ENCODE data around the gene CELA2B. TPM values are rescaled to one million over a fixed set of nuclear protein-coding genes. Genes with fewer than 3 reads are reported as not detected.

Gene CELA2B
- total RNA-seq, 1 donor from 2014 or later = not detected

DNA sequence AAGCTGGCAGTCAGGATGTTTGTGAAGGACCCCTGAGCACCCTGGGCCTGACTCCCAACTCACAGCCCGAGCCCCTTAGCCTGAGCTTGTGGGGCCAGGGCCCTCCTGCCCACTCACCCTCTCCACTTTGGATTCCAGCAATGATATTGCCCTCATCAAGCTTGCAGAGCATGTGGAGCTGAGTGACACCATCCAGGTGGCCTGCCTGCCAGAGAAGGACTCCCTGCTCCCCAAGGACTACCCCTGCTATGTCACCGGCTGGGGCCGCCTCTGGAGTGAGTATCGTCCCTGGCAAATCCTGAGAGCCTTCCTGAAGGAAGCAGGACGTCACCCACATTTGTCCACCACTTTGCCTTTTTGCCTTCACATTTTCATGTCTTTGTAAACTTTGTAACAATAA lies 32.6 kb upstream of the CELA2B start:
- Histone ChIP-seq H3K4me3 (no peak overlapping the region), H3K36me3 (no peaks in the 10 kb centered on the region), H3K27me3 (no peaks in the 10 kb centered on the region), H3K9me3 (no peaks in the 10 kb centered on the region), H3K4me1 (no peaks in the 10 kb centered on the region), H3K27ac (no peak overlapping the region)
- TF ChIP-seq, protein P1, sequence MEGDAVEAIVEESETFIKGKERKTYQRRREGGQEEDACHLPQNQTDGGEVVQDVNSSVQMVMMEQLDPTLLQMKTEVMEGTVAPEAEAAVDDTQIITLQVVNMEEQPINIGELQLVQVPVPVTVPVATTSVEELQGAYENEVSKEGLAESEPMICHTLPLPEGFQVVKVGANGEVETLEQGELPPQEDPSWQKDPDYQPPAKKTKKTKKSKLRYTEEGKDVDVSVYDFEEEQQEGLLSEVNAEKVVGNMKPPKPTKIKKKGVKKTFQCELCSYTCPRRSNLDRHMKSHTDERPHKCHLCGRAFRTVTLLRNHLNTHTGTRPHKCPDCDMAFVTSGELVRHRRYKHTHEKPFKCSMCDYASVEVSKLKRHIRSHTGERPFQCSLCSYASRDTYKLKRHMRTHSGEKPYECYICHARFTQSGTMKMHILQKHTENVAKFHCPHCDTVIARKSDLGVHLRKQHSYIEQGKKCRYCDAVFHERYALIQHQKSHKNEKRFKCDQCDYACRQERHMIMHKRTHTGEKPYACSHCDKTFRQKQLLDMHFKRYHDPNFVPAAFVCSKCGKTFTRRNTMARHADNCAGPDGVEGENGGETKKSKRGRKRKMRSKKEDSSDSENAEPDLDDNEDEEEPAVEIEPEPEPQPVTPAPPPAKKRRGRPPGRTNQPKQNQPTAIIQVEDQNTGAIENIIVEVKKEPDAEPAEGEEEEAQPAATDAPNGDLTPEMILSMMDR (IDR thresholded peaks at IDR 0.05) = no peak
- no peak for ATAC-seq
- intact Hi-C loops (cut with DNase I) = no loop called here
- DNase-seq = no peak

DNA sequence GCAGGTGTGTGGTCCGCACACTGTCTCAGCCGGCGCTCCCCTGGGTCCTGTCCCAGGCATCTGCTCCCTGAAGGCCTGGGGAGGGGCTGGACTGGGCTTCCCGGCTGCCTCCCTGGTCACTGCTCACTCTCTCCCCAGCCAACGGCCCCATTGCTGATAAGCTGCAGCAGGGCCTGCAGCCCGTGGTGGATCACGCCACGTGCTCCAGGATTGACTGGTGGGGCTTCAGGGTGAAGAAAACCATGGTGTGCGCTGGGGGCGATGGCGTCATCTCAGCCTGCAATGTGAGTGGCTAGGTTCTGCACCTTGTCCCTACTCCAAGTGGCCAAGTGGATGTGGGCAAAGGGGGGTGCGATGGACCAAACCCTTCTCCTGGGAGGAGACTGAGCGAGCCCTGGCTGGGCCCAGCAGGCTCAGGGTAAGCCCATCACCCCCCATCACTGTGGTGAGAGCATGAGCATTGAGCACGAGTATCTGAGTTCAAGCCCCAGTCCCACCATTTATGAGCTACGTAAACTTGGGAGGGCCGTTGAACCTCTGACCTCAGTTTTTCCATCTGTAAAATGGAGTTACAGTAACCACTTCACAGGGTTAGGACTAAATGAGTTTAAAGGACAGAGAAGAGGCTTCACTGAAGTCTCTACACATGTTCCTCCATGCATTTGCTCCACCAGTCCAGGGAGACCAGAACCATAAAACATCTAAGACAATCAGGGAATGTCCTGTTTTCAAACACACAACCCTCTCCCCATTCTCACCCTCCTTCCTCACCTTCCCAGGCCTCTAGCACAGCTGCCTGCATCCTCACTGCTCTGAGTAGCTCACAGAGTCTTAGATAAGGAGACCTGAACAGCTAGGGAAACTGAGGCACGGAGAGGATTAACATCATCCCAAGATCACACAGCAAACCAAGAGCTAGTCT lies 31.2 kb upstream of the CELA2B start:
- Histone ChIP-seq H3K4me1 (no peaks in the 10 kb centered on the region), H3K4me3 (no peak overlapping the region), H3K9me3 (no peaks in the 10 kb centered on the region), H3K27me3 (no peaks in the 10 kb centered on the region), H3K36me3 (no peaks in the 10 kb centered on the region), H3K27ac (no peak overlapping the region)
- TF ChIP-seq, protein P1 (IDR thresholded peaks at IDR 0.05) = no peak
- intact Hi-C loops (cut with DNase I) = no loop called here
- DNase-seq (no peak), ATAC-seq (no peak)

DNA sequence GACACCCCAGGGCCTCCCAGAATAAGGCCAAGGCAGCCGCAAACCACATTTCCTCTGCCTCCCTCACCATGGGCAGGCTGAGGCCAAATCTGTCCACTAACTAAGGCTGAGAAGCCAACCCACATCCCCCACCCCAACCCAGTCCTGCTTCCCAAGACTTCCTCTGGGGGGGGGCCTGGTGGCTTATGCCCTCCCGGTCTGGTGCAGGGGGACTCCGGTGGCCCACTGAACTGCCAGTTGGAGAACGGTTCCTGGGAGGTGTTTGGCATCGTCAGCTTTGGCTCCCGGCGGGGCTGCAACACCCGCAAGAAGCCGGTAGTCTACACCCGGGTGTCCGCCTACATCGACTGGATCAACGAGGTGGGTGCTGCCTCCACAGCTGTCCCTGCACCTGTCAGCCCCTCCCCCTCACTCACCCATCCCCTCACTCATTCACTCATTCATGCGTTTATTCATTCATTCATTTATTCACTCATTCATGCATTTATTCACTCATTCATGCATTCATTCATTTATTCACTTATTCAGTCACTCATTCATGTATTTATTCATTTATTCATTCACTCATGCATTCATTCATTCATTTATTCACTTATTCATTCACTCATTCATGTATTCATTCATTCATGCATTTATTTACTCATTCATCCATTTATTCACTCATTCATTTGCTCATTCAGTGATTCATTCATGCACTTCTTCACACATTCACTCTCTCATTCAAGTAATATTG lies 30.3 kb upstream of the CELA2B start:
- ATAC-seq = no peak
- no peaks in the 10 kb centered on the region for H3K27me3 ChIP-seq

DNA sequence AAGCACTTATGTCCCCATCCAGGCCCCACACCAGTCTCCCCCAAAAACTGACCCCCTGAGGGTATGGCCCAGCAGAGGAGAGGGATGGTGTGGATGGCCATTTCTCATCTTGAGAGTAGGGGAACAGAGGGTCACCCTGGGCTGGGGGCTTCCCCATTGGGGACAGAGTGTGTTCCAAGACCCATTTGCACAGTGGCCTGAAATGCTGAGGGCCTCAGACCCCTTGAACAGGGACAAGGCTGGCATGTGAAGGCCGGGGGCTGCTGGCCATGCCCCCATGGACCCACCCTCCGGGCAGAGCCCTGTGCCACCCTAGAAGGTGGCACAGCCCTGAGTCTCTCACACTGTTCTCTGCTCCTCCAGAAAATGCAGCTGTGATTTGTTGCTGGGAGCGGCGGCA lies 29.7 kb upstream of the CELA2B start:
- Histone ChIP-seq H3K27me3 (no peaks in the 10 kb centered on the region), H3K27ac (no peak overlapping the region), H3K4me1 (no peaks in the 10 kb centered on the region), H3K4me3 (no peak overlapping the region), H3K9me3 (no peaks in the 10 kb centered on the region), H3K36me3 (no peaks in the 10 kb centered on the region)
- TF ChIP-seq, protein P1 (IDR thresholded peaks at IDR 0.05) = no peak
- DNase-seq = no peak
- intact Hi-C loops (cut with DNase I) = no loop called here
- no peak for ATAC-seq

More for the DNA sequence above, 30.3 kb upstream of the CELA2B start:
- no peak for DNase-seq
- Histone ChIP-seq H3K9me3 (no peaks in the 10 kb centered on the region), H3K36me3 (no peaks in the 10 kb centered on the region), H3K4me3 (no peak overlapping the region), H3K27ac (no peak overlapping the region), H3K4me1 (no peaks in the 10 kb centered on the region)
- intact Hi-C loops (cut with DNase I) = no loop called here
- TF ChIP-seq, protein P1 (IDR thresholded peaks at IDR 0.05) = no peak

DNA sequence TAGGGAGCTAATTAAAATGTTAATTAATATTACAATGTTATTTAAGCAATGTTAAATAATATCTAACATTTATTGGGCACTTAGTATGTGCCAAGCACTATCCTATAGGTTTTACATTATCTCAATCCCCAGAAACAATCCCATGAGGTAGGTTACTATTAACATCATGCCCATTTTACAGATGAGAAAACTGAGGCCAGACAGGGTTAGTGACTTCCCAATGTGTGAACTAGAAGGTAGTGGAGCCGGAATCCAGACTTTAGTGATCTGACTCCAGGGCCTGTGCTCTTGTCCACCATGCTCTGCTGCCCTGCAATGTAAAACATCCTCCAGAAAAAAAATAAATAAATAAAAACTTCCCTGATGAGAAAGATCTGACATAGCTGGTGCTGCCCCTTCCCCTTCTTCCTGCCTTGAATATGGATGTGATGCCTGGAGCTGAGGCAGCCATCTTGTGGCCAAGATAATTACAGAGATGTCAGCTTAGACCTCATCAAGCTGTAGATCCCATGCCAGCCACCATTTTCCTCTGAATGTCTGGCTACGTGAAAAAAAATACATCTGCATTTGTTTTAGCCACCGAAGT lies 26.9 kb upstream of the CELA2B start:
- H3K9me3 ChIP-seq = no peaks in the 10 kb centered on the region
- no peak overlapping the region for H3K27ac ChIP-seq
- no peaks in the 10 kb centered on the region for H3K4me1 ChIP-seq
- TF ChIP-seq, protein P1 (IDR thresholded peaks at IDR 0.05) = no peak
- no peaks in the 10 kb centered on the region for H3K27me3 ChIP-seq
- no peaks in the 10 kb centered on the region for H3K36me3 ChIP-seq
- no peak for DNase-seq
- intact Hi-C loops (cut with DNase I) = no loop called here
- no peak overlapping the region for H3K4me3 ChIP-seq
- ATAC-seq = no peak
